Measurements from ENCODE around the gene FUT2.
A peak's percentile ranks its signal among the peaks of the same experiment; 100 is the strongest.
"Not testable (repeated sequence)": the region's sequence is repeated elsewhere in the genome, so short reads cannot be mapped to it uniquely, and the experiment has no call there.

Gene FUT2

GRCh38 chr19:48670699-48671445 is 24.9 kb upstream of the FUT2 start:
- DNase-seq (ENCODE audit: low read depth), result no peak

- no peak for DNase-seq (ENCODE audit: low read depth)
Observed at GRCh38 chr19:48671446-48671995, 24.2 kb upstream of the FUT2 start.

GRCh38 chr19:48672994-48673393 is 22.8 kb upstream of the FUT2 start, which contains the start of gene NTN5:
Gene NTN5, minus strand, starts transcription at chr19:48673017. Its CDS starts 2,031 bp downstream, at chr19:48670986.
- no peak for DNase-seq (ENCODE audit: low read depth)

GRCh38 chr19:48673436-48674100 is 22.2 kb upstream of the FUT2 start:
- DNase-seq (ENCODE audit: low read depth), result no peak

GRCh38 chr19:48674216-48674809 is 21.5 kb upstream of the FUT2 start:
- DNase-seq (ENCODE audit: low read depth), result no peak

- peak; percentile 68 for DNase-seq (ENCODE audit: low read depth)
Observed at GRCh38 chr19:48674921-48675824, 20.6 kb upstream of the FUT2 start.

- no peak for DNase-seq (ENCODE audit: low read depth)
Observed at GRCh38 chr19:48676487-48676886, 19.3 kb upstream of the FUT2 start.

- DNase-seq (ENCODE audit: low read depth), result no peak
Observed at GRCh38 chr19:48676887-48677286, 18.9 kb upstream of the FUT2 start.

GRCh38 chr19:48678201-48678600 is 17.6 kb upstream of the FUT2 start:
- DNase-seq (ENCODE audit: low read depth), result no peak

- DNase-seq (ENCODE audit: low read depth), result not testable (repeated sequence)
Observed at GRCh38 chr19:48680006-48680405, 15.8 kb upstream of the FUT2 start.

- DNase-seq (ENCODE audit: low read depth), result no peak
Observed at GRCh38 chr19:48680436-48681126, 15.2 kb upstream of the FUT2 start.

GRCh38 chr19:48681127-48681470 is 14.7 kb upstream of the FUT2 start:
- DNase-seq (ENCODE audit: low read depth), result peak; percentile 80

- no peak for DNase-seq (ENCODE audit: low read depth)
Observed at GRCh38 chr19:48683349-48683748, 12.4 kb upstream of the FUT2 start.

GRCh38 chr19:48685583-48685982 is 10.2 kb upstream of the FUT2 start:
- DNase-seq (ENCODE audit: low read depth), result no peak

- no peak for DNase-seq (ENCODE audit: low read depth)
Observed at GRCh38 chr19:48686088-48686487, 9.7 kb upstream of the FUT2 start.

- DNase-seq (ENCODE audit: low read depth), result not testable (repeated sequence)
Observed at GRCh38 chr19:48686637-48687036, 9.1 kb upstream of the FUT2 start.

GRCh38 chr19:48687776-48688175 is 8.0 kb upstream of the FUT2 start:
- no peak for DNase-seq (ENCODE audit: low read depth)

- no peak for DNase-seq (ENCODE audit: low read depth)
Observed at GRCh38 chr19:48689449-48689848, 6.3 kb upstream of the FUT2 start.

- not testable (repeated sequence) for DNase-seq (ENCODE audit: low read depth)
Observed at GRCh38 chr19:48693629-48694028, 2.1 kb upstream of the FUT2 start.

GRCh38 chr19:48696353-48697010 is 711 bp downstream of the FUT2 start:
- DNase-seq (ENCODE audit: low read depth), result no peak

- peak; percentile 51 for DNase-seq (ENCODE audit: low read depth)
Observed at GRCh38 chr19:48698046-48698445, 2.3 kb downstream of the FUT2 start.

Data from stromal cell of bone marrow (primary cell).